IPS-NIHi7 (cell line): ENCODE results near the gene CDC7.
"Not testable (repeated sequence)": the region's sequence is repeated elsewhere in the genome, so short reads cannot be mapped to it uniquely, and the experiment has no call there.

Source experiments
- DNase-seq: peaks from one replicate; pipeline ENCODE4 v3.0.0; 2012; ENCODE audit warnings: mixed read lengths; ENCODE audit errors: extremely low spot score

CDC7 gene

DNA sequence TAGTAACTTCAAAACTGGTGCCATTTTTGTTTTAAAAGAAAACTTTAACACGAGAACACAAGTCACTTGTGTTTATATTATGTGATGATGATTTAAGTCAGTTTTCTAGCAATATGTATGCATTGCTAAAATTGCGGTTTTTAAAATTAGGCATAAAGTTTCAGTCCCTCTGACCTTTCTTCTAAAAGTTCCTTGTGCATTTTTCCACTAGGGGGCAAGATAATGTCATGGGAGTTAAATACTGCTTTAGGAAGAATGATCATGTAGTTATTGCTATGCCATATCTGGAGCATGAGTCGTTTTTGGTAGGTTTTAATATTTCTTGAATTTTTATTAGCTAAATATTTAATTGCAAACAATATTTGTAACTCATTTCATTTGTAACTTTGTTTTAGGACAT is 10.7 kb downstream of the CDC7 start:
- DNase-seq, result no peak

DNA sequence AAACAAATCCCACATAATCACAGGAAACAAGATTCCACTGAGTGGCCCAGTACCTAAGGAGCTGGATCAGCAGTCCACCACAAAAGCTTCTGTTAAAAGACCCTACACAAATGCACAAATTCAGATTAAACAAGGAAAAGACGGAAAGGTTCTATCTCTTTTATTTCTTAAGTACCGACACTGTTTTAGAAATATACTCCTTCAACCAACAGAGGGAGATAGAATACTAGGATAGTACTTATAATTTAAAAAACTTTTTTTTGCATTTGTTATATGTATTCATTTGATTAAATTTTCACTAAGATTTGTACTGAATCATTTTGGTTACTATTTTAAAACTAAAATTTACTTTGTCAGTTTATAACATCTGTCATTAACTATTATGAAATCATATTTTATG is 12.5 kb downstream of the CDC7 start:
- DNase-seq, result no peak

DNA sequence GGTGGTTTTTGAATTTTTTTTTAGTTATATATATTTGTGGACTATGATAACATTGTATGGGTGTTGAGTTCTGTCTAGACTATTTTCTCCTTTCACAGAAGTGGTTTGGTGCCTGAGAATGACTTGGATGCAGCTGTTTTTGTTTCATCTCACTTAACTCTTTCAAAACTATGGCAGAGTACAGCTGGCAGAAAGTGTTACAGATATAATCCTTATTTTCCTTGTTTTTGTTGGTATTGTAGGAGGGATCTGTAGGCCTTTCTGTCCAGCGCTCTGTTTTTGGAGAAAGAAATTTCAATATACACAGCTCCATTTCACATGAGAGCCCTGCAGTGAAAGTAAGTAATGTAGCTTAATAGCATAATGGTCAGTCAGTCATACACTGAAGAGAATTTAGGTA is 13.1 kb downstream of the CDC7 start:
- DNase-seq, result no peak

DNA sequence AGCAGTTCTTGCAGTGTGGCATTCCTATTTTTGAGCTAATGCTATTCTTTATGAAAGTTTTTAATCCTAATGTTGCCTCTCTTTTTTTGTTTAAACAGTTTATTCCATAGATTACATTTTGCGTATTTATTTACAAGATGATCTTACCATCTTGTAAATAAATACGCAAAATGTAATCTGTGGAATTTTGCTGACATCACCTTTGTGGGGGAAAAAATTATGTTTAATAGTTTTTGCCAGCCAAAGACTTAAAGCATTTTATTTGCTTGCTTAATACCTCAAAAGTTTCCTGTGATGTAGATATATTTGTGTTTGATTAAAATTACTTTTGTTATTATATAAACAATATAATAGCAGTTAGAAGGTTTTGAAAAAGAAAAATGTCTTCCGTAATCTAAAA is 15.3 kb downstream of the CDC7 start:
- no peak for DNase-seq

DNA sequence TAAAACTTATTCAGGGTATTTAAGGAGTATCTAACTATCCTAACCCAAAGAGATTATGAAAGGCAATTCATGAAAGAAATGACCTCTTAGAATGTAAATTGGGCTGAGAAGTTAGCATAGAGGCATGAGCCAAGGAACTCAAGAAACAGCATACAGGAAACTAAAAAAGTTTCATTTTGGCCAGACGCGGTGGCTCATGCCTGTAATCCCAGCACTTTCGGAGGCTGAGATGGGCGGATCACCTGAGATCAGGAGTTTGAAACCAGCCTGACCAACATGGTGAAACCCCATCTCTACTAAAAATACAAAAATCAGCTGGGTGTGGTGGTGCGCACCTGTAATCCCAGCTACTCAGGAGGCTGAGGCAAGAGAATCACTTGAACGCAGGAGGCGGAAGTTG is 16.0 kb downstream of the CDC7 start:
- not testable (repeated sequence) for DNase-seq

DNA sequence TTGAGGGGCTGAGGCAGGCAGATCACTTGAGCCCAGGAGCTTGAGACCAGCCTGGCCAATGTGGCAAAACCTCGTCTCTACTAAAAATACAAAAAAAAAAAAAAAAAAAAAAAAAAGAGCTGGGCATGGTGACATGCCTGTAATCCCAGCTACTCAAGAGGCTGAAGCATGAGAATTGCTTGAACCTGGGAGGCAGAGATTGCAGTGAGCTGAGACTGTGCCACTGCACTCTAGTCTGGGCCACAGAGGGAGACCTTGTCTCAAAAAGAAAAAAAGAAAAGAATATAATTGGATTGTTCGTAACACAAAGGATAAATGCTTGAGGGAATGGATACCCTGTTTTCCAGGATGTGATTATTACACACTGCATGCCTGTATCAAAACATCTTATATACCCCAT is 18.5 kb downstream of the CDC7 start:
- DNase-seq, result not testable (repeated sequence)

DNA sequence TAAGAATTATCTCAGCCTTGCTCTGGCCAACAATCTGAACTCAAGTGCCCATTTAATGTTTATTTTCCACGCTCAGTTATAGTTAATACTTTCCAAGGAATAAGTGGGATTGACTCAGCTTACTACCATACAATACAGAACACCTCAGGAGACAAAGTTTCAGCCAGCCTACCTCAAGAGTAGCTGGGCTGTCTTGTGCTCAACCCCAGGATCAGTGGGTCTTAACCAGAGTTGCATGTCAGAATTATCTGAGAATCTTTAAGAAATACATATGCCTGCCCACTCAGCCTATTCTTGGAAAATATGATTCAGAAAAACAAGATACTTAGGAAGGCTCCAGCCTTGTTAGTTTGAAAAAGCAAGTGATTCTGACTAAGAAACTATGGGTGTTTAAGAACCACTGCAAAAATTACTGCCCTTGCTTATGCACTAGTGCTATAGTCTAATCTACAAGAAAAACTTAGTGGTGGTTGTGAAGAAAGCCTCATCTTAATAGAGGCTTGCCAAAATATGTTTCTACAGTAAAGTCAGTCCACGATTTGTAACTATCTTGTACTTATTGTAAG is 20.4 kb downstream of the CDC7 start:
- DNase-seq, result no peak

DNA sequence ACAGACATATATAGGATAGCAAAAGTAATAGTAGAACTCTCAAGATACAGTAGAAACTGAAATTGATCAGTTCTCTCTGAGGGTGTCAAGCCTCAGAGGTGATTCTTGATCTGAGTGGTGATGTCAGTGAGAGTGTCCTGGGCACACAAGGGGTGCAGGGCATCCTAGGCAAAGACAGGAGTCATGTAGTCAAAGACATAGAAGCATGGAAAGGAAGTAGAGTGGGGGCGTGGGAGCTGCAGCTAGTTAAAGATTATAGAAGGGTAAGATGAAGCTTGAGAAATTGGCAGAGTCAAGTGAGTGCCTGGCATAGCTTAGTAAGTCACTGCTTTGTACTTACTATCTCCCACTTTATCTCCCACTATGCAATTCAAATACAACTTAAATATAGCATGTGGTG is 22.8 kb downstream of the CDC7 start:
- DNase-seq, result no peak

DNA sequence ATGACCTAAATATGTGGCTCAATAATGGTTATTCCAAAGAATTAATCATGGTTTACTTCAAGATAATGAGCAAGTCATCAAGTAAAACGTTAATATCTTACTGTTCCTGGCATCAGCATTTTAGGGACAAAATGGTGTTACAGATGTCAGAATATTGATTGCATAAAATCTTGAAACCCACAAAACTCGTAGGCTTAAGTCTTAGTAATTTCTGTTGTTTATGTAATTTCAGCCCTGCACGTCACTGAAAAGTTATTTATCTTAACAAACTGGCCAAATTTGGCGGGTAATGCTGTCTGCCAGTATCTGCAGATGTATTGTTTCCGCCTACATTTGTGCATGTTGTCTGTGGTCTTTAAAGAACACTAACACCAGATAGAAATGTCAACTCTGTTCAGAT is 25.8 kb downstream of the CDC7 start:
- DNase-seq, result no peak

DNA sequence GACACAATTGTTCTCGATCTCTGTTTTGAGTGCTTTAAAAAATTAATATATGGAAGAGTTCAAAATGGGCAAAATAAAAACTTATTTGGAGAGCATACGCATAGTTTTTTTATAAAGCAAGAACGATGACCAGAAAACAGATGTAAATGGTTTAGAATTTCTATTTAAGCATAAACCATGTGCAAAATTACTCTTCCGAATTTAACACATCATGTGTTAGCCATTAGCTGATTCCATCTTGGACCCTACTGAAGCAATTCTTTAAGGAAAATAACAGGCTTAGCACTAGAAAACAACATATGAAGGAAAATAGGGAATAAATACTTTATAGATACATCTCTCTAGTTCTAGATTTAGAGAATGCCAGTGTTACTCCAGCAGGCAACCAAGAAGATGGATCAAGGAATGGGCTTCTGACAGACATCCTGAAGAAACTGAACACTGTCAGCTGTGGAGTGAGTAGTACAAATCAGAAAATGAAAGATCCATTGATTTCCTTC is 26.7 kb downstream of the CDC7 start:
- no peak for DNase-seq

DNA sequence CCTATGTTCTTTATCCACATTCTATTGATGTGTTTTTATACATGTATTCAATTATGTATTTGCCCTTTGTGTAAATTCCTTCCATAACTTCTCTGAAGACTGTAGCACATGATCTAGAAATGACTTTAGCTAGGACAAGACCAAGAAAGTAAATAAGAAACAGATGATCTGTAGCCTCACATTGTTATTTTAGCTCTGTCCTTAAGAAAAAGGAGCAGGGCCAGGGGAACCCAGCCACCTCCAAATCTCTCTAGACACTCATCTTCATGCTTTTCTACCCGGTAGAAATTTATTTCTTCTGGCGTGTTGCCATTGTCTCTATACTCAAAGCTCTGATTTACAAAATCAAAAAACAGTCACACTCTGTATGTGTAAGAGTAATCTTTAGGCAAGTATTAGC is 27.1 kb downstream of the CDC7 start:
- DNase-seq, result no peak

DNA sequence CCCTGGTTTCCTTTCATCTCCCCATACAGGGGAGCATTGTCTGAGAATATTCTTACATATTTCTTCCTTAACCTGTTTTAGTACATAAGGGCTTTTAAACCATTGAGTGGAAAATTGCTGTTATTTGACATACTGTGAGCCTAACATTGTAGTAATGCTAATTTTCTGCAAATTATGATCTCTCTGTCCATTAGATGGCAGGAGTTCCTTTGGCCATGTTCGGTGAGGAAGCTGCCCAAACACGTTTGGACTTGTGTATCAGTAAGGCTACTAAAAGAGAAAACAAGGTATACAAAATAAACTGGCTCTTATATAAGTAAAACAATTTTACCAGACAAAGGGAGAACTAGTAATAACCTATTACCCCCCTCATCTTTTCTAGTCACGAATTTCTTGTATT is 29.2 kb downstream of the CDC7 start:
- no peak for DNase-seq

DNA sequence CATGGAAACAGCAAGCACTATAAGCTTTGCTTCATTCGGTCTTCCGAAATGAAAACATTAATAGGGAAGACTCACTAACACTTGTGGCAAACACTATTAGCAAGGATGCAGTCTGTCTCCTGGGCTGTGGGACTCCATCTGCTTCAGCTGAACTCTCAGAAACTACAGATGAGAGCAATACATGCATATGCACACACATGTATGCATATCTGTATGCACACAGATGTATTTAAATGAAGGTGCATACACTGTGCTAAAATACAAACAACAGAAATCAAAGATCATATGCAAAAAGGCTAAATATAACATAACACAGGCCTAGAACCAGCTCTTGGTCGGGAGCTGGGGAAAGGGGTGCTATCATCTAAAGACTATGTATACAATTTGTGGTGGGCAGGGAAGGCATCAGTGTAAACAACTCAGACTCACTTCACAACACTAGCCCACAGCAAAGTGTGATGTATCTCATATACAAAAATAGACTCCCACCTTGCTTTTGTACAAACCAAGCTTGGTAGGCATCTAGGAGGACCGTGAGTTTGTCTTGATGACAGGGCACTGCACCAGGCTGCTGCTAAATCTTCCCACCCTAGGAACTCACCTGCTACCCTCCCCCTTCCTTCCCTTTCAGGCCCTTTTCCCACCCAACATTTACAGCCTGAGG is 32.8 kb downstream of the CDC7 start:
- DNase-seq, result no peak

DNA sequence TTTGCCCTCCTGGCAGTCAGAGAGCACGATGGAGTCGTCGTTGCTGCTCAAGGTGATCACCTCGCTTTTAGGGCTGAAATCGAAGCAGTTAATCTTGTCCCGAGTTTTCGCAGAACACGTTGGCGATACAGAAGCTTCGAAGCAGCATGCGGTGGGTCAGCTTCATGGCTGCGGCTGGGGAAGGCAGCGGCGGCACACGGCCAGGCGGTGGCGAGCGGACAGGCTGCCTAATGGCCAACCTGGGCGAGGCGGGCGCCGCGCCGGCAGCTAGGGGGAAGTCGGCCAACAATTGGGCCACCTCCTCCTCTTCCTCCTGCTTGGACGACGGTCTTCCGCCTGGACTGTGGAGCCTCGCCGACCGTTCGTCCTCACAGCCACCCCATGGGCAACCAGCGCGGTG is 34.8 kb downstream of the CDC7 start:
- no peak for DNase-seq

DNA sequence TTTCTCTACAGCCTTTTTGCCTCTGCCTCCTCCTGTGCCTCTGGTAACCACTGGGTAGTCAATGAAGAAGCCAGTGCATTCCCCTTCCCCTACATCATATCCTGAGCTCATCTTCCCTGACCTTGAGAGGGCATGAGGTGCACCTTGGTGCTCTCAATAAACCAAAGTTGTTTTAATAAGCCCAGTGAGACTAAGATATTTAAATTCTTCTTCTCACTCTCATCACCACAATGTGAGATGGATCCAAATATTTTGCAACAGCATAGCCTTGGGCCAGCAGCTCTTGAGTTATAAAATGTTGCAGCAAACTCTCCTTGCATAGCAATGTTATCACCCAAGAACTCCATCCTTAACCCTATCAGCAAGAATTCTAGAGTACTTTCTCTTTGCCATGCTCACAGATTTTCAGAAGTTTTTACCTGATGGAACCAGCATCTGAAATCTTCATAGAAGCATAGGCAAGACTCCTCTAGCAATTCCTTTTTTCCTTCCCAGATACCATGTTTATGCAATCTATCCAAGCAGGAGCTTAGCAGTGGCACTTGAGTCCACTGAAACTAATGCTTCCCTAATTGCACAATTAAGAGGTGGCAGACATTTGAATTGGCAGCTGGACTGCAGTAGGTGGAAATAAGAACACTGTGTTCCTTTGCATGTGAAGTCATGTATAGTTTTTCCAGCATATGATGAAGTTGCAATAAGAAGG is 36.8 kb downstream of the CDC7 start:
- DNase-seq, result no peak

DNA sequence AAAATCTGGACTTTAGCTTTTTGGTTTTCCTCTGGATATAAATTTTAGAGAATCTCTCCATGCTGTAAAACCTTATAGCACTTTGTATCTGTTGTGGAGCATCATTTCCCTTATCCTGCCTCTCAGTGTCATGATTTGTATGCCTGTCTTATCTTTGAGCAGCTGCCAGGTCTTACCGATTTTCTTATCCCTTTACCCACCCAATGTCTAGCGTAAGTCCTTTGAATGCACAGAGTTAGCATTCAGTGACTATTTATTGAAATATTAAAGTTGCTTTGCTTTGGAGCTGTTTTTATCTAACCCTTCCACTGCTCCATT is 37.3 kb downstream of the CDC7 start:
- no peak for DNase-seq

DNA sequence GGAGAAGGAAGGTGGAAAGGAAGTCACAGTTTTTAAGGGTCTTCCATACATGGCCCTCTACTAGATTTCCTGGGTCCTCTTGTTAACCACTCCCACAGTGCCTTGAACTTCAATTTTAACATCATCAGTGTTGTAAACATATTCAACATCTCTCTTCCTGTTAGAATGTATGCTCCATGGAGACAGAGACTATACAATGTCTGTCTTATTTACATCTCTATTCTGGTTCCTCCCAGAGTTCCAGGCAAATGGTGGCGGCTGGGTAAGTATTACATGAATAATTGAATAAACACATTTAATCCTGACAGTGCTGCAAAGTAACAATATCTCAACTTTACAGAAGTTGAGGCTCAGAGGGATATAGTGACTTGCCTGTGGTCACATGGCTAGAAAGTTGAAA is 40.3 kb downstream of the CDC7 start:
- no peak for DNase-seq

DNA sequence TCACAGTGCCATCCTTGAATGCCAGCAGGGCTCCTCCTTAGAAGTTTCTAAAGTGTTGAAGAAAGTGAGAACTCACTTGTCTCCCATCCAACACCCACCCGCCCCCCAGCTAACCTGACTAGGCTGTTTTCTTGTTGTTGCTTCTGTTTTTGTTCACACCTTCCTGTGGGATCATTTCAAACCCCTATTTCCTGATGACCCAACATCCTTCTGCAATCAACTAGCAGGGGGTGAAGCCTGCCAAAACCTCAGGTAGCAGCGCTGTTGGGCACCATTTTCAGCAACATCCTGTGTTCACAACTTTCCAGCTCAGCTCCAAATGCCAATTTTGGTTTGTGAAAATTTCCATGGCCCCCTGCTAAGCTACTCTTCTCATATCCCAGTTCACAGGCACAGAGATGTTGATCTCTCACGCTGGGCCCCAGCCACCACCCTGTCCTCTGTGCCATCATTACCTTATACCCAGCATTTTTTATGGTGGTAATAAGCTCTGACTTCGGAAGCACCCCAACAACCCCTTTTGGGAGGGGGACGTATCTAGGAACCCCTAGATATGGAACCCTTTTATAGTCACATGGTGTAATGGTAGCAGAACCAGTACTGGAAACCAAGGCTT is 41.4 kb downstream of the CDC7 start:
- no peak for DNase-seq

DNA sequence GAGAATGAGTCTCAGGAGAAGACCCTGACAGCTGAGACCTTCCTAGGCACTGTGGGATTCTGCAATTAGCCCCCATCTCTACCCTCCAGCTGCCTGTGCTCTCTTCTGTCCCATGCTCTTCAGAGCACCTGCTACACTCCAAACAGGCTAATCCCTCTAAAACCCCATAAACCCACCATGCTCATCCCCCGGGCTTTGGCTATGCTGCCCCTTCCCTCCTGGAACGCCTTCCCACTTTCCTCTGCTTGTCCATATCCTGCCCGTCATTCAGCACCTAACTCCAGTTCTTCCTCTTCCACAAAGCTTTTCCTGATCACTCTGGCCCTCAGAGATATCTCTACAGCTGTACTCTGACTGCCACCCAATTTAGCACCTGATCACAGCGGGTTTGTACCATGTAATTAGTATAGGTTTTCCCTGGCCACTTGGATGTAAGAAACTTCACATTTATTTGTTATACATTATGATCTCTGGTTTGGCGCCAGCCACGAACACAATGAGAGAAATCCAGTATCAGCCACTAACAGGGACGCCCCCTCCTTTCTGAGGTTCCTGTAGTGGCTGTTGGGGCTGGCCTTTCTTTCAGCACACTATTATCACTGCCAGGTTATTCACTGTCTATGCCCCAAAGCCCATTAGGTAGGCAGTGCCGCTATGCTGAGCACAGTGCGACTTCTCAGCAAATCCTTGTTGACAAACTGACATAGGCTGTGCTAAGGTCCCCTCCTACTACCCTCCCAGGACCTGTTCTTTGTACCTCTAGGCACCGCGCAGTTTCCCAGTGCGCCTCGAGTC is 45.1 kb downstream of the CDC7 start:
- no peak for DNase-seq

DNA sequence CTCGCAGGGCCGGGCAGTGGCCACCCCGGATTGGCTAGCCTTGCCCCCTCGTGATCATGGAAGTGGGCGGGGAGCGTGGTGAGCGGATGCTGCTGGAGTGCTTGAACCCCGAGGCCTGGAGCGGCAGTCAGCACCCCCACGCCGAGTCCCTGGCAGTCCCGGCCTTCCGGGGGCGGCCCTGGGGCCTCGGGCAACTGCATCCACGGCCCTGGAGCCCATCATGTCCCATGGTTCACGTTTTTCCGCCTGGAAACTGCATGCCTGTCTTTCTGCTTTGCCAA is 45.6 kb downstream of the CDC7 start:
- DNase-seq, result no peak

DNA sequence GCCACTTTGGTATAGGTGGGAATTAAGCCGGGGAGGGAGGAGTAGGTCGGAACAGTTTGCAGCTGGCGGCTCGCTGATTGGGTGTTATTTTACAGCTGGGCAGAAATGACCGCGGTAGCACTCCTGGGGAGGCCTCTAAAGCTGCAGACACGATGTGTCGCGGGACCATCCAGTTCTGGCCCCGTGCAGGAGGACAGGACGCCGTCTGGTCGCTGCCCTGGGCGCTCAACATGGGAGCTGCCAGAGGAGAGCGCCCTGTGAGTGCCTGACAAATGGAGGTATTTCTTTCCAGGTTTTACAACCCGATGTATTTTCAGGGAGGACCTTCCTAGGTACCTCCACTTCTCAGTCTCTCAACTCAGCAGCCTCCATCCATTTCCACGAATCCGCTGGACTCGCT is 46.2 kb downstream of the CDC7 start:
- DNase-seq, result no peak

DNA sequence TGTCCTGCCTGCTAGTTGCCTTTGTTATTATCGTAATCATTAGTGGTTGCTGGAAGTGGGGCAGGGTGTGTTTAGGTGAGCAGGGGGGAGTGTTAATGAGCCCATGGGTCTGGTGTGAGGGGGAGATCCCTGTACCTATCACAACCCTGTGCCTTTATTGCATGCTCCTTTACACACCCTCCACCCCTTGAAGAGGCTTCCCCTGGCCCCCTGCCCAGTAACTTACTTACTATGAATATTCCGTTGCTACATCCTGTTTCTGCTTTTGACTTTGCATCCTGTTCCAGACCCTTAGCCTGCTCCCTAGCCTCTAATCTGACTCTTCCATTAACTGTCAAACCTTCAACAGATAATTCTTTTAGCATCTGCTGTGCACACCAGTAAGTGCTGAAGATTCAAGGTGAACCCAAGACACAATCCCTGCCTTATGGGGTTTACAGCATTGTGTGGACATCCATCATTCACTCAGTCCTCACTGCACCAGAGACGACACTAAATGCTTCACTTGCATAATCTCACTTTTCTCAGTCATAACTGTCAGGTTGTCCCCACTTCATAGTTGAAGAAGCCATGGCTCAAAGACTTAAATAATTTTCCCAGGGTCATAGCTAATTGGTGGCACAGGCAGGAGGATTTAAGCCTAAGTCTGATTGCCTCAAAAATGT is 47.9 kb downstream of the CDC7 start:
- no peak for DNase-seq
